ENCODE data around the gene GNG12.

GRCh38 chr1:67655581-67655980, 177.7 kb downstream of the GNG12 start:
- TF ChIP-seq POLR2AphosphoS5 (IDR thresholded peaks at IDR 0.05) (no peak), CTCF (IDR thresholded peaks at IDR 0.05) (no peak), EP300 (IDR thresholded peaks at IDR 0.05) (no peak), POLR2A (IDR thresholded peaks at IDR 0.05) (no peak)
